ENCODE data around the gene SH3BP1. TPM values are rescaled to one million over a fixed set of nuclear protein-coding genes. Genes with fewer than 3 reads are reported as not detected.
A peak's percentile ranks its signal among the peaks of the same experiment; 100 is the strongest.

SH3BP1 gene
- total RNA-seq, 2 donors from 2014 or later, result 99.0 to 103 TPM

- Mint-ChIP-seq H3K36me3 (ENCODE audit: insufficient read depth in 2 of 2) (no peaks in the 10 kb centered on the region), H3K27me3 (ENCODE audit: low read depth) (no peaks in the 10 kb centered on the region), H3K4me1 (ENCODE audit: low read depth) (peaks cover 74% of the 10 kb centered on the region), H3K9me3 (no peaks in the 10 kb centered on the region), H3K27ac (no peak overlapping the region), H3K4me3 (peak overlapping the region; percentile 57 to 65)
- no peak for DNase-seq
- ATAC-seq (replicated peaks in 1 of 2), result no peak
Measured at GRCh38 chr22:37631448-37632173, 7.9 kb upstream of the SH3BP1 start.

DNA sequence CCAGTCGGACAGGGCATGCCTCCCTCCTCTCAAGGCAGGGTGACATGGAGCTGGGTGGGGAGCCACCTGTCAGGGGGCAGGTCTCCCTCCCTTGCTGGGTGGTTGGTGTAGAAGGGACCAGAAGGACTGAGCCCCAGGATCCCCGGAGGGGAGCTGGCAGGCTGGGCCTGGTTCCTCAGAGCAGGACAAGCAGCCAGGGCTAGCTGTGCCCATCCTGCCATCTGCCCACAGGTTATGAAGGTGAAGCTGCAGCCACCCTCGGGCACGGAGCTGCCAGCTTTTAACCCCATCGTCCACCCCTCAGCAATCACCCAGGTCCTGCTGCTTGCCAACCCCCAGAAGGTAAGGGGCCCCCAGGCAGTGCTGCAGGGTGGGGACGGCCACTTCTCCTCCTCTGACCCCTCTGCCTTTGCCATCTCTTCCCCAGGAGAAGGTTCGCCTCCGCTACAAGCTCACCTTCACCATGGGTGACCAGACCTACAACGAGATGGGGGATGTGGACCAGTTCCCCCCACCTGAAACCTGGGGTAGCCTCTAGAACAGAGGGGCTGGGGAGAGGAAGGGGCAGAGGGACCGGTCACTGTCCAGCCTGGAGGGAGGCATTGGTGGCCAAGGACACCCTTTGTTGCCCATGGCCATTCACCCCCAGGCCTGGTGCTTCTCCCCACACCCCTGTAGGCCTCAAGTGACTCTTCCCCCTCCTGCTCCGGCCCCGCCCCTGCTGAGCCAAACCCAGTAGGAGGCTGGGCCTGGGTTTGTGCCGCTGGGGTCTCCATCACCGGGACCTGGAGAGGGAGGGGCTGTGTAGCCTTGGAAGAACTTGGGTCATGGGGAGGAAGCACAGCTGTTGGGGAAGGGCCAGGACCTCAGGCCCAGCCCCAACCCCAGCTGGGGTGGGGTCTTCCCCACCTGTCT is 7.0 kb upstream of the SH3BP1 start:
- H3K4me1 Mint-ChIP-seq (ENCODE audit: low read depth), result peaks cover 74% of the 10 kb centered on the region
- peak overlapping the region; percentile 80 to 89 for H3K4me3 Mint-ChIP-seq
- peak overlapping the region; percentile 84 for H3K27ac Mint-ChIP-seq
- H3K36me3 Mint-ChIP-seq (ENCODE audit: insufficient read depth in 2 of 2), result no peaks in the 10 kb centered on the region
- no peaks in the 10 kb centered on the region for H3K9me3 Mint-ChIP-seq
- peak; percentile 44 to 46 for DNase-seq
- peak in 1 of 2 donors; percentile 8 for ATAC-seq (replicated peaks in 1 of 2)
- H3K27me3 Mint-ChIP-seq (ENCODE audit: low read depth), result no peaks in the 10 kb centered on the region

DNA sequence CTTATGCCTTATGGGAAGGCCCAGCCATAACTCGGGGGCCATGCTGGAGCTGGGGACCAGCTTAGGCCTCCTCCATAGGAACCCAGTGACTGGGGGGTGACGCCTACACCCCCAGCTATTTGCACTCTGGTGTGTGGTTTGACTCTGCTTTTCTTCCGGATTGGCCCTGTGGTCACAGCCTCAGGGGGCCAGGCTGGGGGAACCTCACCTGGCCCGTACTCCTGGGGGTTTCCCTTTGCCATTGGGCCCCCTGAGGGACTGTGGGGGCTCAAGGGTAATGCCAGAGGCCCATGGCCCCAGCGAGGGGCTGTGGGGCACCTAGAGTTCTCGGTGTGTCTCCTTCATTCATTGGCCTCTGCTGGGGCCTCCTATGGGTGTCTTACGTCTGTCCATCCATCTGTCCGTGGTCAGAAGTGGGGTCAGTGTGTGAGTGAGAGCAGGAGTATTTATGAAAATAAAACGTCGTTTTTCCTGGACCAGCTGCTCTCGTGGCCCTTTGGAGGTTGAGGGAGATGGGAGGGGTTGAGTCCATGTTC is 6.3 kb upstream of the SH3BP1 start:
- ATAC-seq (replicated peaks in 1 of 2) (peak; percentile 63), DNase-seq (peak; percentile 69 to 72)
- Mint-ChIP-seq H3K27me3 (ENCODE audit: low read depth) (no peaks in the 10 kb centered on the region), H3K36me3 (ENCODE audit: insufficient read depth in 2 of 2) (no peaks in the 10 kb centered on the region), H3K9me3 (no peaks in the 10 kb centered on the region), H3K4me1 (ENCODE audit: low read depth) (peaks cover 70% of the 10 kb centered on the region), H3K4me3 (peak overlapping the region; percentile 80 to 89), H3K27ac (peak overlapping the region; percentile 84)

DNA sequence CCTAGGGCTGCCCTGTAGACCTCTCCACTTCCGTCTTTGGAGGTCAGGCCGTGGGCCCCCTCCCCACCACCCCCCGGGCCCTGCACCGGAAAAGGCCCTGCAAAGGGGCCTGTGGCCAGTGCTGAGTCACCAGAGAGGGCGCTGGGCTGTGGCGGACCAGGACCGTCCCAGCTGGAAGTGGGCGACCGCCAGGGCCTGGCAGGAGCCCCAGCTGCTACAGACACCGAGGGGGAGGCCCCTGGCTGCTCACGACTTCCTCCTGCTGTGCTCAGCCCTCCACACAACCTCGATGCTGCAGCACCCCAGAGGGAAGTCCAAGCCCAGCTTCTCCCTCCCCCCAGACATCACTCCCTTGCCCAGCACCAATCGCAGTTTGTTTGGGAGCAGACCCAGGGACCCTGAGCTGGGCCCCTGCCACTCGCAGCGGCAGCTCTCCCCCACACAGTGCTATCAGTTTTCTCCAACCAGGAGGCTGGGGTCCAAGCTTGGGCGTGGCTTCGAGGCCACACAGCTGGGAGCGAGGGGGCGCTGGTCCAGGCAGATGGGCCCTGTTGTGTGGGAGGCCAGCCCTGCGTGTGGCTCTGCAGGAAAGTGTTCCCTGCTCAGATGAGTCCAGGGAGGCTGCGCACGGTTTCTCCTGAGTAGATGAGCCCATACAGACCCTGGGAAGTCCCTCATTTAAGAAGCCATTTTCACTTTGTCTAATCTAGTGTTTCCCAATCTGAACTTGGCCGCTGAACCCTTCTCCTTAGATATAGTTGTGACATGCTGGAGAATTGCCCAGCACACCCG is 5.6 kb upstream of the SH3BP1 start:
- Mint-ChIP-seq H3K4me3 (peak overlapping the region; percentile 80 to 89), H3K9me3 (no peaks in the 10 kb centered on the region), H3K36me3 (ENCODE audit: insufficient read depth in 2 of 2) (no peaks in the 10 kb centered on the region), H3K27ac (peak overlapping the region; percentile 94), H3K4me1 (ENCODE audit: low read depth) (peaks cover 70% of the 10 kb centered on the region), H3K27me3 (ENCODE audit: low read depth) (no peaks in the 10 kb centered on the region)
- DNase-seq (peak; percentile 78 to 79), ATAC-seq (replicated peaks in 1 of 2) (peak; percentile 71 to 74)

DNA sequence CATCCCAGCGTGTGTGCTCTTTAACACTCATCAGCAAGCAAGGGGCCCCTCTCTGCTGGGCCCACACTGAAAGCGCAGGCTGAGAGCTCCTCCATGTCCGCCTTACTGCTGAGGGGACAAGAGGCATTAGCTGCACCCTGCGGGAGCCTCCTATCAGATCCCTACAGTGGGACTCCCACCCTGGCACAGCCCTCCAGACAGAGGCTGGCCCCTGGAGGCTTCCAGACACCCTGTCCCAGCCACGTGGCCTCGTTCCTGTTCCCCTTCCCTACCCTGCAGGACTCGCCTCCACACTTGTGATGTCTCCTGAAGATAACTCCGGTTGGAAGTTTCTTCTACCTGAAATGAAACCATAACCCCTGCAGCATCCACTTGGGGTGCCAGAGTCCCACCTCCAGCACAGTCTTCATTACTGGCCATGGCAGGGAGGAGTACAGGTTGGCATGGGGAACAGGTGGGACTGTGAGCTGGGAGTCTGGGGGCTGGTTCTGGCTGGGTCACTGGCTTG is 5.0 kb upstream of the SH3BP1 start:
- H3K9me3 Mint-ChIP-seq, result no peaks in the 10 kb centered on the region
- no peak for ATAC-seq (replicated peaks in 1 of 2)
- peak in 1 of 2 donors; percentile 22 for DNase-seq
- H3K27me3 Mint-ChIP-seq (ENCODE audit: low read depth), result no peaks in the 10 kb centered on the region
- H3K4me1 Mint-ChIP-seq (ENCODE audit: low read depth), result peaks cover 68% of the 10 kb centered on the region
- peak overlapping the region; percentile 80 to 89 for H3K4me3 Mint-ChIP-seq
- peak overlapping the region; percentile 94 for H3K27ac Mint-ChIP-seq
- H3K36me3 Mint-ChIP-seq (ENCODE audit: insufficient read depth in 2 of 2), result no peaks in the 10 kb centered on the region

- Mint-ChIP-seq H3K4me1 (ENCODE audit: low read depth) (peaks cover 68% of the 10 kb centered on the region), H3K27me3 (ENCODE audit: low read depth) (no peaks in the 10 kb centered on the region), H3K27ac (peak overlapping the region; percentile 94), H3K36me3 (ENCODE audit: insufficient read depth in 2 of 2) (no peaks in the 10 kb centered on the region), H3K9me3 (no peaks in the 10 kb centered on the region), H3K4me3 (peak overlapping the region; percentile 80 to 89)
- ATAC-seq (replicated peaks in 1 of 2) (no peak), DNase-seq (no peak)
Measured at GRCh38 chr22:37635157-37635556, 4.3 kb upstream of the SH3BP1 start.

DNA sequence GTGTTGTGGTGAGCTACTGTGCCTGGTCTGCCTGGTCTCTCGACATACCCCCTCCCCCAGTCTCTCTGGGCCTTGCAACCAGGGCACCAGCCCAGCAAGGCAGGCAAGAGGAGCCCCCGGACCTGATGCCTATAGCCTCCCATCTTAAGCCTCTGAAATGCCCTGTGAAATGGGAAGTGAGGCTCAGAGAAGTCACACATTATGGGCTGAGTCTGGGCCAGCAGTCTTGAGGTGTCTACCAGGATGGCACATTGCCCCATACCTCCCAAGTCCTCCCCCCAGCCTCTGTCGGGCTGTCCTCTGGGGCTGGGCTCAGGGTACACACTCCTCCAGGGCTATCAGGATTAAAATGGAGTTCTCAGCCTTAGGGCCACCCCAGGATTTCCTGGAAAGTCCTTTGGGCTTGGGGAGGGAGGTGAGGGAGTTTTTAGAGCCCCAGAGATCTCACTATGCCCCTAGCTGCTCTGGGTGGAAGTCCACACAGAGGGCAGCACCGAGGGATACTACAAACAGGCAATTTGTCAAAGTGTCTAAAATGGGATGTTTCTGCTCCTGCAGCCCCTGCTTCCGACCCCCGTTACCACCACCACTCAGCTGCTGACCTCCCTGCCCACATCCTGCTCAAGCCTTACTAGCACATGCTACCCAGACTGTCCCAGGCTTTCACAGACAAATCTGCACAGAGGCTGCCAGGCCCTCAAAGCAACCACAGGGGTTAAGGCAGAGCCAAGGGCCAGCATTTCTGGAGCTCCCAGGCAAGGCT is 3.1 kb upstream of the SH3BP1 start:
- peak overlapping the region; percentile 8 to 29 for H3K4me3 Mint-ChIP-seq
- no peaks in the 10 kb centered on the region for H3K9me3 Mint-ChIP-seq
- ATAC-seq (replicated peaks in 1 of 2), result no peak
- H3K27me3 Mint-ChIP-seq (ENCODE audit: low read depth), result no peaks in the 10 kb centered on the region
- H3K4me1 Mint-ChIP-seq (ENCODE audit: low read depth), result peaks cover 68% of the 10 kb centered on the region
- peaks cover 1% of the 10 kb centered on the region in 2 donors for H3K36me3 Mint-ChIP-seq (ENCODE audit: insufficient read depth in 2 of 2)
- DNase-seq, result peak in 1 of 2 donors; percentile 26
- H3K27ac Mint-ChIP-seq, result peak overlapping the region; percentile 18

DNA sequence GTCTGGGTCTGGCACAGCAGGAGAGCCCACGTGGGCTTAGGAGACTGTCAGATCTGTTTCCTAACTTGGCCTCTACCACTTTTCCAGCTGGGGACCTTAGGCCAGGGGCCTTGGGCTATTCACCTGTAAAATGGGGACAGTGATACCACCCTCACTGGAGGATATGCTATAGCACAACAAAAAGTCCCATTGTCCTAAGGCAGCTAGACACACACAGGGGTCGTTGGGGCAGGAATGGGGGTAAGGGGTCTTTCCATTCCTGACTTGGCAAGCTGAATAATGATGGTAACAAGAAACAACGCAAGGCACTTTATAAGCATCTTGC is 2.6 kb upstream of the SH3BP1 start:
- DNase-seq (no peak), ATAC-seq (replicated peaks in 1 of 2) (no peak)
- Mint-ChIP-seq H3K36me3 (ENCODE audit: insufficient read depth in 2 of 2) (peaks cover 1% of the 10 kb centered on the region in 2 donors), H3K27ac (peak overlapping the region; percentile 18), H3K4me1 (ENCODE audit: low read depth) (peaks cover 65% of the 10 kb centered on the region), H3K9me3 (no peaks in the 10 kb centered on the region), H3K4me3 (peak overlapping the region in 1 of 2 donors; percentile 29), H3K27me3 (ENCODE audit: low read depth) (no peaks in the 10 kb centered on the region)

DNA sequence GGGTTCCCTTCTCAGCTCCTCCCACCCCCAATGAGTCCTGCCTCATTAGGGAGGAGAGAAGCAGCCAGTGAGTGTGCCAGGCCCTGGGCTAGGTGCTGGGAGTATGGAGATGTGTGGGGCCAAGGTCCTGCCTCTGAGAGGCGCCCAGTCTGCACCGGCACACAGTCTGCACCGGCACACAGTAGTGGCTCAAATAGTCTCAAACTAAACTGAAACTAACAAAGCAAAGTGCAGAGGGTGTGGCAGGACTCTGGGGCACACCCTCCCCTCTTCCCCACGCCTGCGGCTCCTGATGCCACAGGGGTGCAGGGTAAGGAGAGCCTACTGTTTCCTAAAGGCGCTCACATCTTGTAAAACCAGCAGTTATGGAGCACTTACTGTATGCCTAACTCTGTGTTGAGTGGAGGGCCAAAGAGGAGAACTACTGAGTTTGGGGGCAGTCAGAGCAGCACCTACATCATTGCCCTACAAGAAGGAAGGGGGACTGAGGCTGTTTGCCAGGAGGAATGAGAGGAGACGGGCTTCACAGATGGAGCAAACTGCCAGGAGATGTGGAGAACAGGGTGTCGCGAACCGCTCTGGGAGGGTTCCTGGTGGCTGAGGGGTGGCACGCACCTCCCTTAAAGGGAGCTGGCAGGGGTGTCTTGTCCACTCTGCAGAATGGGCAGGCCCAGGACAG is 939 bp upstream of the SH3BP1 start:
- ATAC-seq (replicated peaks in 1 of 2) (peak; percentile 20 to 34), DNase-seq (peak; percentile 28 to 33)
- Mint-ChIP-seq H3K36me3 (ENCODE audit: insufficient read depth in 2 of 2) (peaks cover 4 to 8% of the 10 kb centered on the region in 2 donors), H3K27ac (peak overlapping the region; percentile 94), H3K4me3 (peak overlapping the region; percentile 87 to 95), H3K9me3 (no peaks in the 10 kb centered on the region), H3K27me3 (ENCODE audit: low read depth) (no peaks in the 10 kb centered on the region), H3K4me1 (ENCODE audit: low read depth) (peaks cover 61% of the 10 kb centered on the region)

- H3K36me3 Mint-ChIP-seq (ENCODE audit: insufficient read depth in 2 of 2), result peaks cover 5 to 13% of the 10 kb centered on the region in 2 donors
- H3K27ac Mint-ChIP-seq, result peak overlapping the region; percentile 94
- DNase-seq (peak; percentile 43 to 44), ATAC-seq (replicated peaks in 1 of 2) (peak in 1 of 2 donors; percentile 18)
- no peaks in the 10 kb centered on the region for H3K27me3 Mint-ChIP-seq (ENCODE audit: low read depth)
- H3K9me3 Mint-ChIP-seq, result no peaks in the 10 kb centered on the region
- peak overlapping the region; percentile 87 to 95 for H3K4me3 Mint-ChIP-seq
- peaks cover 56% of the 10 kb centered on the region for H3K4me1 Mint-ChIP-seq (ENCODE audit: low read depth)
Measured at GRCh38 chr22:37639771-37640590, 512 bp downstream of the SH3BP1 start.

All from activated T-cell treated with anti-CD3 and anti-CD28 coated beads, Interleukin-2, amount 50 U/mL, for 72 hours (primary cell).